Panc1 (cell line): Measurements from ENCODE around the gene CACNA2D4. TPM values are rescaled to one million over a fixed set of nuclear protein-coding genes. Genes with fewer than 3 reads are reported as not detected.
A peak's percentile ranks its signal among the peaks of the same experiment; 100 is the strongest.

Experiments
- ATAC-seq: fragments of 200-7000 bp; cut with Tn5 transposase; 2 replicates; pipeline ENCODE4 v1.9.1; 2020; ENCODE audit warnings: mild to moderate bottlenecking, moderate library complexity
- BruUV-seq: library from RNA; stranded (reverse); fragments of 400-500 nt; replicated peaks from 2 replicates; lab custom pipeline; 2021; lab: Mats Ljungman, UMichigan
- CTCF ChIA-PET: fragments of 300-600 bp; sonication (Branson Sonifier 250); formaldehyde crosslinking; loops from one replicate; lab custom pipeline; 2022; ENCODE audit warnings: antibody characterized with exemption; lab: Charles Lee
- POLR2A ChIA-PET: fragments of 300-600 bp; sonication (Branson Sonifier 250); formaldehyde crosslinking; loops from one replicate; lab custom pipeline; 2022; ENCODE audit warnings: antibody characterized with exemption; lab: Charles Lee
- DNase-seq: peaks from one replicate; pipeline ENCODE4 v3.0.0-alpha.2; 2010; ENCODE audit warnings: low read depth, low spot score
- H3K27ac ChIP-seq: 2 replicates; pipeline ENCODE4 v1.5.1; 2011; ENCODE audit warnings: mild to moderate bottlenecking, low read length, inconsistent platforms
- H3K27me3 ChIP-seq: fragments of 200-500 bp; sonication (Bioruptor generic); 2 replicates; pipeline ENCODE4 v1.6.0; 2014; ENCODE audit warnings: low read length, inconsistent platforms; ENCODE audit not compliant: control insufficient read depth, insufficient read depth
- H3K36me3 ChIP-seq: fragments of 200-500 bp; sonication (Bioruptor generic); 2 replicates; pipeline ENCODE4 v1.5.1; 2014; ENCODE audit warnings: inconsistent platforms, mild to moderate bottlenecking, low read length, moderate library complexity; ENCODE audit not compliant: control insufficient read depth, insufficient read depth
- H3K4me1 ChIP-seq: 2 replicates; pipeline ENCODE4 v1.5.1; 2011; ENCODE audit warnings: inconsistent platforms, mild to moderate bottlenecking, low read length, moderate library complexity; ENCODE audit not compliant: control insufficient read depth, insufficient read depth
- H3K4me3 ChIP-seq, 2 experiments: 2 replicates each; pipeline ENCODE4 v1.5.1; 2011 to 2012; ENCODE audit warnings: low read depth in 2 of 2, low read length in 2 of 2, mild to moderate bottlenecking in 2 of 2, inconsistent platforms in 1 of 2, moderate library complexity in 1 of 2
- H3K9me3 ChIP-seq: fragments of 200-500 bp; sonication (Bioruptor generic); 2 replicates; pipeline ENCODE4 v1.5.1; 2014; ENCODE audit warnings: low read depth, mild to moderate bottlenecking, inconsistent platforms, low read length, moderate library complexity; ENCODE audit not compliant: control insufficient read depth, insufficient read depth
- POLR2AphosphoS5 ChIP-seq: IDR thresholded peaks from 2 replicates; pipeline ENCODE4 v1.6.1; 2012; ENCODE audit warnings: mild to moderate bottlenecking, low read depth, low read length, moderate library complexity
- SIN3A ChIP-seq: IDR thresholded peaks from 2 replicates; pipeline ENCODE4 v1.6.1; 2012; ENCODE audit warnings: low read depth, mild to moderate bottlenecking, low read length, moderate library complexity, borderline replicate concordance; ENCODE audit not compliant: insufficient read depth
- TCF7L2 ChIP-seq: IDR thresholded peaks from 2 replicates; pipeline ENCODE4 v1.6.1; 2011; ENCODE audit warnings: mild to moderate bottlenecking, low read depth, low read length, inconsistent platforms
- in situ Hi-C: cut with HindIII; loops from 2 replicates; pipeline ENCODE4 v1.10.0; 2016; ENCODE audit warnings: low sequenced_read_pairs, low pct_unique_long_range_greater_than_20kb
- intact Hi-C: fragments of 100-400 bp; cut with micrococcal nuclease; formaldehyde crosslinking; loops from one replicate; pipeline ENCODE4 v1.10.0; 2022; ENCODE audit not compliant: unreplicated experiment
- total RNA-seq: library from RNA; stranded (reverse); gene quantifications from one replicate; pipeline ENCODE4 v1.2.1, GENCODE V29; 2021; ENCODE audit not compliant: unreplicated experiment
- TF ChIP-seq, protein P1 (sequence below), 2 experiments: IDR thresholded peaks; 2 replicates each; pipeline ENCODE4 v1.6.1; 2011 to 2012; ENCODE audit warnings: low read depth in 2 of 2, control low read depth in 1 of 2, low read length in 1 of 2, mild to moderate bottlenecking in 1 of 2, moderate library complexity in 1 of 2; ENCODE audit not compliant: insufficient read depth in 1 of 2
- TF ChIP-seq, protein P2 (sequence below): fragments of 450-650 bp; IDR thresholded peaks from 2 replicates; pipeline ENCODE4 v1.5.1; 2017; ENCODE audit warnings: mild to moderate bottlenecking

Gene CACNA2D4
- total RNA-seq, 1 experiment from 2014 or later, result 0.15 TPM

DNA sequence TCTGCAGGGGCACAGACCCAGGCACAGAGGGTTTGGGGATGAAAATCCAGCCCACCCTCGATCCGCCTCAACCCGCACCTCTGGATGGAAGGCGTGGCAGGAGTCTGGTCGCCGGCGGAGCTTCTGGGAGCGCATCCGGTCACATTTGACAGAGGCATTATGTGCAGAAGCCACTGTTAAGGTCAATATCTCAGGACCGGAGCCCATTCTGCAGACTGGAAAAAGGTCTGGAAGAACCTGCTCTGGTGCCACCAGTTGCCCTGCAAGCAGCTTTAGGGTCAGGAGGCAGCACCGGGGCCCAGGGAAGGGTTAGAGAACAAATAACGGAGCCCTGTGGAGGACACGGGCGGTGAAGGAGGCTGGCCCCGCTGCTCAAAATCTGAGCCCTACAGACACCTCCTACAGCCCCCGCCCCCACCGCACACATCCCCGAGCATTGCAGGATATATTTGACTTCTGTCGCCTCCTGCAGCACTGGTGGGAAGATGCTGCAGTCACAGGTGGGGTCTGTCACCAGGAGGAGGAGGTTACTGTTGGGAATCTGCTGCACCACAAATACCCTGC is 123.1 kb downstream of the CACNA2D4 start:
- ChIA-PET POLR2A (interaction anchor here (0.9 kb wide), 1 partner anchor 124 kb away, joined by 4 read pairs; no protein-coding TSS in a partner anchor), CTCF (interaction anchor here (0.5 to 1.2 kb wide), 3 partner anchors 13 to 145 kb away, joined by 3 to 6 read pairs (median 3); no protein-coding TSS in a partner anchor)
- no peaks in the 10 kb centered on the region for H3K9me3 ChIP-seq
- intact Hi-C loops, result no loop called here
- H3K27ac ChIP-seq, result no peak overlapping the region
- in situ Hi-C loops, result no loop called here
- H3K4me3 ChIP-seq, result peak overlapping the region in 1 of 2 experiments; percentile 73; a peak in 1 of 4 replicates
- no peaks in the 10 kb centered on the region for H3K4me1 ChIP-seq
- ATAC-seq (no peak), DNase-seq (no peak)
- TF ChIP-seq TCF7L2, result no peak
- TF ChIP-seq, protein P1, sequence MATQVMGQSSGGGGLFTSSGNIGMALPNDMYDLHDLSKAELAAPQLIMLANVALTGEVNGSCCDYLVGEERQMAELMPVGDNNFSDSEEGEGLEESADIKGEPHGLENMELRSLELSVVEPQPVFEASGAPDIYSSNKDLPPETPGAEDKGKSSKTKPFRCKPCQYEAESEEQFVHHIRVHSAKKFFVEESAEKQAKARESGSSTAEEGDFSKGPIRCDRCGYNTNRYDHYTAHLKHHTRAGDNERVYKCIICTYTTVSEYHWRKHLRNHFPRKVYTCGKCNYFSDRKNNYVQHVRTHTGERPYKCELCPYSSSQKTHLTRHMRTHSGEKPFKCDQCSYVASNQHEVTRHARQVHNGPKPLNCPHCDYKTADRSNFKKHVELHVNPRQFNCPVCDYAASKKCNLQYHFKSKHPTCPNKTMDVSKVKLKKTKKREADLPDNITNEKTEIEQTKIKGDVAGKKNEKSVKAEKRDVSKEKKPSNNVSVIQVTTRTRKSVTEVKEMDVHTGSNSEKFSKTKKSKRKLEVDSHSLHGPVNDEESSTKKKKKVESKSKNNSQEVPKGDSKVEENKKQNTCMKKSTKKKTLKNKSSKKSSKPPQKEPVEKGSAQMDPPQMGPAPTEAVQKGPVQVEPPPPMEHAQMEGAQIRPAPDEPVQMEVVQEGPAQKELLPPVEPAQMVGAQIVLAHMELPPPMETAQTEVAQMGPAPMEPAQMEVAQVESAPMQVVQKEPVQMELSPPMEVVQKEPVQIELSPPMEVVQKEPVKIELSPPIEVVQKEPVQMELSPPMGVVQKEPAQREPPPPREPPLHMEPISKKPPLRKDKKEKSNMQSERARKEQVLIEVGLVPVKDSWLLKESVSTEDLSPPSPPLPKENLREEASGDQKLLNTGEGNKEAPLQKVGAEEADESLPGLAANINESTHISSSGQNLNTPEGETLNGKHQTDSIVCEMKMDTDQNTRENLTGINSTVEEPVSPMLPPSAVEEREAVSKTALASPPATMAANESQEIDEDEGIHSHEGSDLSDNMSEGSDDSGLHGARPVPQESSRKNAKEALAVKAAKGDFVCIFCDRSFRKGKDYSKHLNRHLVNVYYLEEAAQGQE (IDR thresholded peaks at IDR 0.05; ENCODE audit: insufficient read depth in 1 of 2, low read depth in 2 of 2, low read length in 1 of 2), result no peak
- no peak for TF ChIP-seq SIN3A
- no peak for TF ChIP-seq POLR2AphosphoS5
- TF ChIP-seq, protein P2, sequence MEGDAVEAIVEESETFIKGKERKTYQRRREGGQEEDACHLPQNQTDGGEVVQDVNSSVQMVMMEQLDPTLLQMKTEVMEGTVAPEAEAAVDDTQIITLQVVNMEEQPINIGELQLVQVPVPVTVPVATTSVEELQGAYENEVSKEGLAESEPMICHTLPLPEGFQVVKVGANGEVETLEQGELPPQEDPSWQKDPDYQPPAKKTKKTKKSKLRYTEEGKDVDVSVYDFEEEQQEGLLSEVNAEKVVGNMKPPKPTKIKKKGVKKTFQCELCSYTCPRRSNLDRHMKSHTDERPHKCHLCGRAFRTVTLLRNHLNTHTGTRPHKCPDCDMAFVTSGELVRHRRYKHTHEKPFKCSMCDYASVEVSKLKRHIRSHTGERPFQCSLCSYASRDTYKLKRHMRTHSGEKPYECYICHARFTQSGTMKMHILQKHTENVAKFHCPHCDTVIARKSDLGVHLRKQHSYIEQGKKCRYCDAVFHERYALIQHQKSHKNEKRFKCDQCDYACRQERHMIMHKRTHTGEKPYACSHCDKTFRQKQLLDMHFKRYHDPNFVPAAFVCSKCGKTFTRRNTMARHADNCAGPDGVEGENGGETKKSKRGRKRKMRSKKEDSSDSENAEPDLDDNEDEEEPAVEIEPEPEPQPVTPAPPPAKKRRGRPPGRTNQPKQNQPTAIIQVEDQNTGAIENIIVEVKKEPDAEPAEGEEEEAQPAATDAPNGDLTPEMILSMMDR, result no peak
- no TSS peak for BruUV-seq
- no peaks in the 10 kb centered on the region; the same call in 1 of the 2 replicates for H3K36me3 ChIP-seq
- H3K27me3 ChIP-seq, result no peaks in the 10 kb centered on the region

DNA sequence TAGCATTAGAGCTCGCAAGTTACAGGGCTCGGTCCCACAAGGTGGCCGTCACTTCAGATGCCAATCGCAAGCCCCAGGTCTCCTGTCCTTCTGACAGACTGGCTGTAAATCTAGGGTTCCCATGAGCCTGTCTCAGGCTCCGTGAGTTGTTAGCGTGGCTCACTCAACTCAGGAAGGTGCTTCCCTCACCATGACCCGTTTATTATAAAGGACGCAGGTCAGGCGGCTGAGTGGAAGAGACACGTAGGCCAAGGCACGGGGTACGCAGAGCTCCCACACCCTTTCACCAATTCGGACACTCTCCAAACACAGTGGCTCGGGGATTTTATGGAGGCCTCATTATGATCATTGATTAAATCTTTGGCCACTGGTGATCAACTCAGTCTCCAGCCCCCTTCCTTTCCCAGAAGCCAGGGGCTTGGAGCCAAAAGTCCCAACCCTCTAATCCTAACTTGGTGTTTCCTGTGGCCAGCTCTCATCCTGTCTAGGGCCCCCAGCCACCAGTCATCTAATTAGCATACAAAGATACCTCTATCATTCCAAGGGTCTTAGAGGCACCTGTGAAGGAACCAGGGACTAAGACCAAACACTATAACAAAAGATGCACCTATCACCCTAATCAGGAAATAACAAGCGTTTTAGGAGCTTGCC is 123.9 kb downstream of the CACNA2D4 start:
- POLR2A ChIA-PET, result interaction anchor here (0.5 to 0.6 kb wide), 2 partner anchors 27 to 137 kb away, joined by 3 to 7 read pairs; no protein-coding TSS in a partner anchor
- CTCF ChIA-PET, result interaction anchor here (0.6 kb wide), 1 partner anchor 763 kb away, joined by 3 read pairs; no protein-coding TSS in a partner anchor
- intact Hi-C loops, result no loop called here

More for the DNA sequence above, 123.9 kb downstream of the CACNA2D4 start:
- Histone ChIP-seq H3K27ac (no peak overlapping the region), H3K36me3 (no peaks in the 10 kb centered on the region; the same call in 1 of the 2 replicates), H3K4me3 (no peak overlapping the region), H3K9me3 (no peaks in the 10 kb centered on the region), H3K4me1 (no peaks in the 10 kb centered on the region), H3K27me3 (no peaks in the 10 kb centered on the region)
- BruUV-seq, result no TSS peak
- DNase-seq (no peak), ATAC-seq (no peak)
- TF ChIP-seq SIN3A, result no peak
- no peak for TF ChIP-seq TCF7L2
- TF ChIP-seq, protein P2, result no peak
- in situ Hi-C loops, result no loop called here
